ENCODE results near the gene HELLS. TPM values are rescaled to one million over a fixed set of nuclear protein-coding genes. Genes with fewer than 3 reads are reported as not detected.
"Not testable (repeated sequence)": the region's sequence is repeated elsewhere in the genome, so short reads cannot be mapped to it uniquely, and the experiment has no call there.

The HELLS gene
- total RNA-seq, 4 donors from 2014 or later: 1.8 to 113 (median 9.8) TPM

DNA sequence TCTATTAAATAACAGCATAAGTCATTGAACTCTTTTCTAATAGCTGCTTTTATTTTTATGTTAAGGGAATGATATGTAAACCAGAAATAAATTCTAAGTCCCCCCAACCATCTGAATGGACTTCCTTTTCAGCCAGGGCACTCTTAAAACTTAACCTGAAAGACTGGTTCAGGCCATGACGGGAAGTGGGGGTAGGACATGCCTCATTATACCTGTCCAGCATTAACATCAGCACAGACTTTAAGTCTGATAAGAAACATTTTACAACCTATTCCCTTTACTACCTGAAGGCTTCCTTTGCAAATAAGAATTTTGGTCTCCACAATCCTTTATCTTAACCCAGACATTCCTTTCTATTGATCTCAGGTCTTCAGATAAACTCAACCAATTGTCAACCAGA lies 81.9 kb downstream of the HELLS start:
- no peak for TF ChIP-seq POLR2A (IDR thresholded peaks at IDR 0.05)
- TF ChIP-seq, protein P1, sequence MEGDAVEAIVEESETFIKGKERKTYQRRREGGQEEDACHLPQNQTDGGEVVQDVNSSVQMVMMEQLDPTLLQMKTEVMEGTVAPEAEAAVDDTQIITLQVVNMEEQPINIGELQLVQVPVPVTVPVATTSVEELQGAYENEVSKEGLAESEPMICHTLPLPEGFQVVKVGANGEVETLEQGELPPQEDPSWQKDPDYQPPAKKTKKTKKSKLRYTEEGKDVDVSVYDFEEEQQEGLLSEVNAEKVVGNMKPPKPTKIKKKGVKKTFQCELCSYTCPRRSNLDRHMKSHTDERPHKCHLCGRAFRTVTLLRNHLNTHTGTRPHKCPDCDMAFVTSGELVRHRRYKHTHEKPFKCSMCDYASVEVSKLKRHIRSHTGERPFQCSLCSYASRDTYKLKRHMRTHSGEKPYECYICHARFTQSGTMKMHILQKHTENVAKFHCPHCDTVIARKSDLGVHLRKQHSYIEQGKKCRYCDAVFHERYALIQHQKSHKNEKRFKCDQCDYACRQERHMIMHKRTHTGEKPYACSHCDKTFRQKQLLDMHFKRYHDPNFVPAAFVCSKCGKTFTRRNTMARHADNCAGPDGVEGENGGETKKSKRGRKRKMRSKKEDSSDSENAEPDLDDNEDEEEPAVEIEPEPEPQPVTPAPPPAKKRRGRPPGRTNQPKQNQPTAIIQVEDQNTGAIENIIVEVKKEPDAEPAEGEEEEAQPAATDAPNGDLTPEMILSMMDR (IDR thresholded peaks at IDR 0.05): no peak
- no peaks in the 10 kb centered on the region for H3K36me3 ChIP-seq
- H3K4me3 ChIP-seq: no peak overlapping the region
- intact Hi-C loops (cut with DNase I; ENCODE audit: low total_unique reads): no loop called here
- no peak for DNase-seq
- H3K4me1 ChIP-seq: no peaks in the 10 kb centered on the region
- H3K27me3 ChIP-seq: no peaks in the 10 kb centered on the region
- no peaks in the 10 kb centered on the region for H3K9me3 ChIP-seq
- H3K27ac ChIP-seq: no peak overlapping the region

DNA sequence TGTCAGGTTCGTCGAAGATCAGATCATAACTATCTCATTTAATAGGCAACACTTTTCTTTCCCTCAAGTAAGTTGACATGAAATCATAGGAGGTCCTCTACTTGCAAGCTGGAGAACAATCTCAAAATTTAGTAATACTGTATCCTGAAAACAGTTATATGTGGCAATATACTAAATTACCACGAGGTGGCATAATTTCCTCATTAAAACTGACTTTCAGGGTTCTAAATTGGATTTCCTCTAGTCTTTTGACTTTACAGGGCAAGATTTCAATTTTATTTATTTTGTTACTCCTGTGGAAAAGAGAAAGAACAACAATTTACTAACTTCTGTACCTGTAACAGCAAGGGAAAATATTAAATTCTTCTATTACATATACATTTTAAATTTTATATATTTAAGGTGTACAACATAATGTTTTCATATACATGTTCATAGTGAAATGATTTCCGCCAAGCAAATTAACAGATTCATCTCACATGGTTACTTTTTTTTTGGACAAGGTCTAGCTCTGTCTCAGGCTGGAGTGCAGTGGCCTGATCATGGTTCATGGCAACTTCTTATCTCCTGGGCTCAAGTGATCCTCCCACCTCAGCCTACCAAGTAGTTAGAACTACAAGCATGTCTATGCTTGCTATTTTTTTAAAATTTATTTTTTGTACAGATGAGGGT lies 84.6 kb downstream of the HELLS start:
- no peak for DNase-seq
- H3K27me3 ChIP-seq: no peaks in the 10 kb centered on the region
- H3K36me3 ChIP-seq: no peaks in the 10 kb centered on the region
- H3K4me3 ChIP-seq: no peak overlapping the region
- H3K4me1 ChIP-seq: no peaks in the 10 kb centered on the region
- no peak for TF ChIP-seq POLR2A (IDR thresholded peaks at IDR 0.05)
- TF ChIP-seq, protein P1 (IDR thresholded peaks at IDR 0.05): no peak
- no peak overlapping the region for H3K27ac ChIP-seq
- H3K9me3 ChIP-seq: no peaks in the 10 kb centered on the region
- intact Hi-C loops (cut with DNase I; ENCODE audit: low total_unique reads): no loop called here

DNA sequence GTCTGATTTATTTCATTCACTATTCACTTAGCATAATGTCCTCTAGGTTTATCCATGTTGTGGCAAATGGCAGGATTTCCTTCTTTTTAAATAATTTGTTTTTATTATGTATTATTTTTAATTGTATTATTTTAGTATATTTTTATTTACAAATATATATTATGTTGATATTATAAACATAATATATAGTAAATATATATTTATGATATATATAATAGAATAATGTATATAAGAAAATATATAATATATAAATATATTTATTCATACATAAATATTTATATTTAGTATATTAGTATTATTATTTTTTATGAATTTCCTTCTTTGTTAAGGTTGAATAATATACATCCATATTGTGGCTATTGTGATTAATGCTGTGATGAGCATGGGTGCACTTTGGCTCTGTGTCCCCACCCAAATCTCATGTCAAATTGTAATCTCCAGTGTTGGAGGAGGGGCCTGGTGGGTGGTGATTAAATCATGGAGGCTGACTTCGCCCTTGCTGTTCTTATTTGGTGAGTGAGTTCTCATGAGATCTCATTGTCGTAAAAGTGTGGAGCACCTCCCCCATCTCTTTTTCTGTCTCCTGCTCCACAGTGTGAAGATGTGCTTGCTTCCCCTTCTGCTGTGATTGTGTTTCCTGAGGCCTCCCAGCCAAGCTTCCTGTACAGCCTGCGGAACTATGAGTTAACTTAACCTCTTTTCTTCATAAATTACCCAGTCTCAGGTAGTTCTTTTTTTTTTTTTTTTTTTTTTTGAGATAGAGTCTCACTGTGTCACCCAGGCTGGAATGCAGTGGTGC lies 85.7 kb downstream of the HELLS start:
- no peaks in the 10 kb centered on the region for H3K9me3 ChIP-seq
- H3K4me3 ChIP-seq: no peak overlapping the region
- TF ChIP-seq POLR2A (IDR thresholded peaks at IDR 0.05): no peak
- TF ChIP-seq, protein P1 (IDR thresholded peaks at IDR 0.05): no peak
- H3K36me3 ChIP-seq: no peaks in the 10 kb centered on the region
- H3K27ac ChIP-seq: no peak overlapping the region
- intact Hi-C loops (cut with DNase I; ENCODE audit: low total_unique reads): no loop called here
- H3K27me3 ChIP-seq: no peaks in the 10 kb centered on the region
- H3K4me1 ChIP-seq: no peaks in the 10 kb centered on the region
- no peak for DNase-seq

DNA sequence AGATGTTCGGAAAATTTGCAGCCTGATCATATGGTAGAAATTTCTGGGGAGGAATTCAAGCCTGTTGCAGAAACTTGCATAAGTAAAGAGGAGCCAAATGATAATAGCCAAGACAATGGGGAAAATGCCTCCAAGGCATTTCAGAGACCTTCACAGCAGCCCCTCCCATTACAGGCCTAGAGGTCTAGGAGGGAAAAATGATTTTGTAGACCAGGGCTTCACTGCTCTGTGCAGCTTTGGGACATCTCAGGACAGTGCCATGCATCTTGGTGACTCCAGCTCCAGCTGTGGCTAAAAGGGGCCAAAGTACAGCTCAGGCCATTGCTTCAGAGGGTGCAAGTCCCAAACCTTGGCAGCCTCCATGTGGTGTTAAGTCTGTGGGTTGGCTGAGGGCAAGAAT lies 87.4 kb downstream of the HELLS start:
- Histone ChIP-seq H3K4me3 (no peak overlapping the region), H3K36me3 (no peaks in the 10 kb centered on the region), H3K27me3 (no peaks in the 10 kb centered on the region), H3K4me1 (no peaks in the 10 kb centered on the region), H3K9me3 (no peaks in the 10 kb centered on the region), H3K27ac (no peak overlapping the region)
- intact Hi-C loops (cut with DNase I; ENCODE audit: low total_unique reads): no loop called here
- TF ChIP-seq POLR2A (IDR thresholded peaks at IDR 0.05): no peak
- TF ChIP-seq, protein P1 (IDR thresholded peaks at IDR 0.05): no peak
- no peak for DNase-seq

GRCh38 chr10:94638097-94638496 lies 92.5 kb downstream of the HELLS start:
- H3K4me1 ChIP-seq; intact Hi-C loops (cut with DNase I; ENCODE audit: low total_unique reads); H3K36me3 ChIP-seq; H3K27ac ChIP-seq; H3K27me3 ChIP-seq; H3K4me3 ChIP-seq; H3K9me3 ChIP-seq; DNase-seq: not testable (repeated sequence)
